ENCODE data around the gene MFAP3. TPM values are rescaled to one million over a fixed set of nuclear protein-coding genes. Genes with fewer than 3 reads are reported as not detected.
"Not testable (repeated sequence)": the region's sequence is repeated elsewhere in the genome, so short reads cannot be mapped to it uniquely, and the experiment has no call there.

Gene MFAP3
- total RNA-seq, 1 donor from 2014 or later = 29.4 TPM

DNA sequence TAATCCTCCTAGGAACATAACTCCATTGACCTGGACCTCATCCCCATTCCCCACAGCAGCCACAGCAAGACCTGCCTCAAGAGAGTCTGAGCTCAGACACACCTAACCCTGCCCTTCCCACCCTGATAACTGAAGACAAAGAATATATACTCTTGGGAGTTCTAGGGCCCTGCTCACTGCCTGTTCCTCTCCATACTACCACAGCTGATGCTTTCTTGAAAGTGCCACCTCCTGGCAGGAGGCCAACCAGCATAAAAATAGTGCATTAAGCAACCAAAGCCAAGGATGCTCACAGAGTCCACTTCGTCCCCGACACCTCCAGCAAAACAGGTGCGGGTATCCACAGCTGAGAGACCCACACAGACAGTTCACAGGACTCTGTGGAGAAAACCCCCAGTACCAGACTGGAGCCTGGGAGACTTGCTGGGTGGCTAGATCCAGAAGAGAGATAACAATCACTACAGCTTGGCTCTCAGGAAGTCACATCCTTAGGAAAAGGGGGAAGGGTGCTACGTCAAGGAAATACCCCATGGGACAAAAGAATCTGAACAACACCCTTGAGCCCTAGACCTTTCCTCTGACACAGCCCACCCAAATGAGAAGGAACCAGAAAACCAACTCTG lies 23.6 kb upstream of the MFAP3 start:
- peak; percentile 26 for DNase-seq
- no peak overlapping the region for H3K4me3 ChIP-seq
- peaks cover 38% of the 10 kb centered on the region for H3K36me3 ChIP-seq
- H3K27ac ChIP-seq (replicated peaks) = peak overlapping the region; percentile 55
- TF ChIP-seq, protein P1, sequence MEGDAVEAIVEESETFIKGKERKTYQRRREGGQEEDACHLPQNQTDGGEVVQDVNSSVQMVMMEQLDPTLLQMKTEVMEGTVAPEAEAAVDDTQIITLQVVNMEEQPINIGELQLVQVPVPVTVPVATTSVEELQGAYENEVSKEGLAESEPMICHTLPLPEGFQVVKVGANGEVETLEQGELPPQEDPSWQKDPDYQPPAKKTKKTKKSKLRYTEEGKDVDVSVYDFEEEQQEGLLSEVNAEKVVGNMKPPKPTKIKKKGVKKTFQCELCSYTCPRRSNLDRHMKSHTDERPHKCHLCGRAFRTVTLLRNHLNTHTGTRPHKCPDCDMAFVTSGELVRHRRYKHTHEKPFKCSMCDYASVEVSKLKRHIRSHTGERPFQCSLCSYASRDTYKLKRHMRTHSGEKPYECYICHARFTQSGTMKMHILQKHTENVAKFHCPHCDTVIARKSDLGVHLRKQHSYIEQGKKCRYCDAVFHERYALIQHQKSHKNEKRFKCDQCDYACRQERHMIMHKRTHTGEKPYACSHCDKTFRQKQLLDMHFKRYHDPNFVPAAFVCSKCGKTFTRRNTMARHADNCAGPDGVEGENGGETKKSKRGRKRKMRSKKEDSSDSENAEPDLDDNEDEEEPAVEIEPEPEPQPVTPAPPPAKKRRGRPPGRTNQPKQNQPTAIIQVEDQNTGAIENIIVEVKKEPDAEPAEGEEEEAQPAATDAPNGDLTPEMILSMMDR (IDR thresholded peaks at IDR 0.05; ENCODE audit: borderline replicate concordance) = no peak
- H3K4me1 ChIP-seq = peaks cover 20% of the 10 kb centered on the region
- H3K9me3 ChIP-seq (replicated peaks) = no peaks in the 10 kb centered on the region
- no peaks in the 10 kb centered on the region for H3K27me3 ChIP-seq (ENCODE audit: low read depth)
- intact Hi-C loops (cut with micrococcal nuclease) = no loop called here

DNA sequence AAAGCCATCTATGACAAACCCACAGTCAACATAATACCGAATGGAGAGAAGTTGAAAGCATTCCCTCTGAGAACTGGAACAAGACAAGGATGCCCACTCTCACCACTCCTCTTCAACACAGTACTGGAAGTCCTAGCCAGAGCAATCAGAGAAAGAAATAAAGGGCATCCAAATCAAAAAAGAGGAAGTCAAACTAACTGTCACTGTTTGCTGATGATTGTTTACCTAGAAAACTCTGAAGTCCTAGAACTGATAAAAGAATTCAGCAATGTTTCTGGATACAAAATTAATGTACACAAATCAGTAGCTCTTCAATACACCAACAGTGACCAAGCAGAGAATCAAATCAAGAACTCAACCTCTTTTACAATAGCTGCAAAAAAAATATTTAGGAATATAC lies 19.8 kb upstream of the MFAP3 start:
- H3K27ac ChIP-seq (replicated peaks); H3K27me3 ChIP-seq (ENCODE audit: low read depth); H3K4me3 ChIP-seq; H3K9me3 ChIP-seq (replicated peaks); DNase-seq; intact Hi-C loops (cut with micrococcal nuclease): not testable (repeated sequence)
- peaks cover 14% of the 10 kb centered on the region for H3K4me1 ChIP-seq
- peaks cover 36% of the 10 kb centered on the region for H3K36me3 ChIP-seq

DNA sequence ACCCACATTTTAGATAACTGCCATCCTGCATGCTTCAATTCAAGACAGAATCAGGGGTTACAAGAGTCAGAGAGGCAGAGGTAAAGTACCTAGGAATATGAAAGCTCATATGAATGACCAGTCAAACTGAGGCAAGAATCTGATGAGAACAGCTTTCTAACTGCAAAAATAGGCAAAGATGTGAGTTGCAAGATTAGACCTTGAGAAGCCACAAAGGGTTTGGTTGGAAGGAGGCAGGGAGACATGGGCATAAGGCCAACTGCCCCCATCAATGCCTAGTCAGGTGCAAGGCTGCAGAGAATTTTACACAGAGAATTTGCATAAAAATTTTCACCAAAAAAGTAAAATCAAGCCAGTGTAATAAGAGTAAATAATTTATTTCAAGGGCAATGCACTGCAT lies 12.8 kb upstream of the MFAP3 start:
- Histone ChIP-seq H3K9me3 (replicated peaks) (no peaks in the 10 kb centered on the region), H3K4me1 (no peaks in the 10 kb centered on the region), H3K27ac (replicated peaks) (no peak overlapping the region), H3K4me3 (no peak overlapping the region), H3K36me3 (peaks cover 54% of the 10 kb centered on the region), H3K27me3 (ENCODE audit: low read depth) (no peaks in the 10 kb centered on the region)
- TF ChIP-seq, protein P1 (IDR thresholded peaks at IDR 0.05; ENCODE audit: borderline replicate concordance) = no peak
- no peak for DNase-seq
- intact Hi-C loops (cut with micrococcal nuclease) = no loop called here

DNA sequence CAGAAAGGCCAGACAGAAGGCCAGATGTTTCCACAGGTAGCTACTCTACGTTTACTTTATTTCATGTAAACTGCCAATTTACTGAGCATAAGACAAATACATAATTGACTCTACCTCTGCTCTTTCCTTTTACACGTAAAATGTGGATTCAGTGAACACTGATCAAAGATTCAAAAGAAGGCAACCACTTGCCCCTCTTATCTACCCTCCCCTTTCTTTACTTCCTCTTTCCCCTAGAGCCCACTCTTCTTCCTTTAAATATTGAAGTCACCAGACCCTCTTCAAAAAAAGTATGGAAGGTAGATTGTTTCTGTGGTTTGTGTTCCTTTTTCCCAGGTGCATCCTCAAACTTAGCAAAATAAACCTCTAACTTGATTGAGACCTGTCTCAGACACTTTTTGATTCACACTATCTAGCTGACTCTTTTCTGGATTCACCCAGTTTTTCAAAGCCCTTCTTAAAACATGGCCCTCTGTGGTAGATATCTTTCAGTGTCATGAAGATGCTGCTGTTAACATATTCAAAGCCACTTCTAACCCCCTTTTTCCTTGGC lies 6.8 kb upstream of the MFAP3 start:
- Histone ChIP-seq H3K27me3 (ENCODE audit: low read depth) (no peaks in the 10 kb centered on the region), H3K4me3 (no peak overlapping the region), H3K9me3 (replicated peaks) (no peaks in the 10 kb centered on the region), H3K36me3 (peaks cover 45% of the 10 kb centered on the region), H3K4me1 (peaks cover 9% of the 10 kb centered on the region), H3K27ac (replicated peaks) (no peak overlapping the region)
- intact Hi-C loops (cut with micrococcal nuclease) = no loop called here
- no peak for DNase-seq
- TF ChIP-seq, protein P1 (IDR thresholded peaks at IDR 0.05; ENCODE audit: borderline replicate concordance) = no peak

DNA sequence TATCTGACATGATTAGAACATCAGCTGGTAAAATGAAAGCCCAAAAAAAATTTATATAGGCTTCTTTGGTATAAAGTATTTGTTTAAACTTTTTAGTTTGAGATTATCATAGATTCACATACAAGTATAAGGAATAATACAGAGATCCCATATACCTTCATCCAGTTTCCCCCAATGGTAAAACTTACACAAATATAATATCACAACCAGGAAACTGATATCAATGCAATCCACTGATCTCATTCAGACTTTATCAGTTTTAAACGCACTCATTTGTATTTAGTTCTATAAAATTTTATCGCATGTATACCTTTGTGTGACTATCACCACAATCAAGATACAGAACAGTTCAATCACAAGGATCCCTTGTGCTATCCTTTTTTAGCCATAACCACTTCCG lies 3.8 kb upstream of the MFAP3 start:
- no peaks in the 10 kb centered on the region for H3K27me3 ChIP-seq (ENCODE audit: low read depth)
- H3K9me3 ChIP-seq (replicated peaks) = no peaks in the 10 kb centered on the region
- intact Hi-C loops (cut with micrococcal nuclease) = no loop called here
- no peak for DNase-seq
- TF ChIP-seq, protein P1 (IDR thresholded peaks at IDR 0.05; ENCODE audit: borderline replicate concordance) = no peak
- peaks cover 27% of the 10 kb centered on the region for H3K36me3 ChIP-seq
- H3K27ac ChIP-seq (replicated peaks) = no peak overlapping the region
- no peak overlapping the region for H3K4me3 ChIP-seq
- H3K4me1 ChIP-seq = peaks cover 37% of the 10 kb centered on the region

DNA sequence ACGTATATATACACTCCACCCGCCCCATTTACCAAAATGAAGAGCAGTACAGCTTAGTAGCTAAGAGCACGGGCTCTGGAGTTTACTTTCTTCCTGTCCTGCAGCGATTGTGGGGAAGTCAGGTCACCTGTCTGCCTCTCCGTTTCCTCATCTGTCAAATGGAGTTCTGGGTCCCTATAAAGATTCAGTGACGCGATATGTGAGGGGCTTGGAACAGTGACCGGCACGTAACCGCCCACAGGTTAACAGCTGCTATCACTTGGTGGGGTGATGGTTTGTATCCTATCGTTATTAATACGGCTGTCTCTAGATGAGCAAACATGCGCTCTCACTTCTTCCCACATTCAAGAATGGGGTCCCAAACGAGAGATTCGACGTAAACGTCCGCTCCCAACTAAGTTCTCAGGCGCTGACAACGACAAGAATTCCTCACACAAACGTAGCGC lies 483 bp upstream of the MFAP3 start:
- no peak for DNase-seq
- Histone ChIP-seq H3K4me3 (peak overlapping the region; percentile 90), H3K27me3 (ENCODE audit: low read depth) (no peaks in the 10 kb centered on the region), H3K4me1 (peaks cover 70% of the 10 kb centered on the region), H3K9me3 (replicated peaks) (no peaks in the 10 kb centered on the region), H3K27ac (replicated peaks) (peak overlapping the region; percentile 93), H3K36me3 (peaks cover 8% of the 10 kb centered on the region)
- intact Hi-C loops (cut with micrococcal nuclease) = no loop called here
- TF ChIP-seq, protein P1 (IDR thresholded peaks at IDR 0.05; ENCODE audit: borderline replicate concordance) = no peak
